ENCODE measurements around the gene MTTP. TPM values are rescaled to one million over a fixed set of nuclear protein-coding genes. Genes with fewer than 3 reads are reported as not detected.

MTTP gene
- total RNA-seq, 1 donor from 2014 or later = not detected

GRCh38 chr4:99593781-99594641, 19.4 kb downstream of the MTTP start:
- DNase-seq (ENCODE audit: low read depth in 2 of 2) = no peak

GRCh38 chr4:99594818-99595217, 20.2 kb downstream of the MTTP start:
- no peak for DNase-seq (ENCODE audit: low read depth in 2 of 2)

- no peak for DNase-seq (ENCODE audit: low read depth in 2 of 2)
These were observed 32.1 kb downstream of the MTTP start for GRCh38 chr4:99606716-99607115.

- no peak for DNase-seq (ENCODE audit: low read depth in 2 of 2)
These were observed 33.8 kb downstream of the MTTP start for GRCh38 chr4:99608417-99608816.

- no peak for DNase-seq (ENCODE audit: low read depth in 2 of 2)
These were observed 36.1 kb downstream of the MTTP start for GRCh38 chr4:99610605-99611175.

- DNase-seq (ENCODE audit: low read depth in 2 of 2) = no peak
These were observed 37.7 kb downstream of the MTTP start for GRCh38 chr4:99612281-99612680.

GRCh38 chr4:99612704-99613103, 38.1 kb downstream of the MTTP start:
- no peak for DNase-seq (ENCODE audit: low read depth in 2 of 2)

GRCh38 chr4:99614491-99614890, 39.9 kb downstream of the MTTP start:
- no peak for DNase-seq (ENCODE audit: low read depth in 2 of 2)

GRCh38 chr4:99615170-99615820, 40.7 kb downstream of the MTTP start:
- no peak for DNase-seq (ENCODE audit: low read depth in 2 of 2)

GRCh38 chr4:99617374-99617773, 42.8 kb downstream of the MTTP start:
- DNase-seq (ENCODE audit: low read depth in 2 of 2) = no peak

- no peak for DNase-seq (ENCODE audit: low read depth in 2 of 2)
These were observed 47.7 kb downstream of the MTTP start for GRCh38 chr4:99622341-99622740.

- no peak for DNase-seq (ENCODE audit: low read depth in 2 of 2)
These were observed 49.6 kb downstream of the MTTP start for GRCh38 chr4:99624141-99624719.

- DNase-seq (ENCODE audit: low read depth in 2 of 2) = no peak
These were observed 50.7 kb downstream of the MTTP start for GRCh38 chr4:99625369-99625768.

GRCh38 chr4:99628040-99628439, 53.4 kb downstream of the MTTP start:
- no peak for DNase-seq (ENCODE audit: low read depth in 2 of 2)

GRCh38 chr4:99629962-99630554, 55.4 kb downstream of the MTTP start:
- no peak for DNase-seq (ENCODE audit: low read depth in 2 of 2)

- no peak for DNase-seq (ENCODE audit: low read depth in 2 of 2)
These were observed 56.3 kb downstream of the MTTP start for GRCh38 chr4:99630857-99631360.

GRCh38 chr4:99633772-99634171, 59.1 kb downstream of the MTTP start:
- DNase-seq (ENCODE audit: low read depth in 2 of 2) = no peak

- no peak for DNase-seq (ENCODE audit: low read depth in 2 of 2)
These were observed 60.2 kb downstream of the MTTP start for GRCh38 chr4:99634742-99635360.

GRCh38 chr4:99635601-99636000, 61.0 kb downstream of the MTTP start:
- no peak for DNase-seq (ENCODE audit: low read depth in 2 of 2)

- DNase-seq (ENCODE audit: low read depth in 2 of 2) = no peak
These were observed 61.8 kb downstream of the MTTP start for GRCh38 chr4:99636422-99636821.

- no peak for DNase-seq (ENCODE audit: low read depth in 2 of 2)
These were observed 62.5 kb downstream of the MTTP start for GRCh38 chr4:99637174-99637573.
